Muscle of leg (tissue), 11 donors: Measurements from ENCODE around the gene SEC23B. TPM values are rescaled to one million over a fixed set of nuclear protein-coding genes. Genes with fewer than 3 reads are reported as not detected.

Source experiments
- DNase-seq: peaks from one replicate; pipeline ENCODE4 v3.0.0; 2013
- H3K27ac ChIP-seq: one replicate; pipeline ENCODE4 v1.5.1; 2013; ENCODE audit warnings: mild to moderate bottlenecking, low read length, control low read depth
- H3K27me3 ChIP-seq: one replicate; pipeline ENCODE4 v1.6.1; 2013; ENCODE audit warnings: low read length; ENCODE audit not compliant: control insufficient read depth, insufficient read depth
- H3K36me3 ChIP-seq: one replicate; pipeline ENCODE4 v1.6.1; 2013; ENCODE audit warnings: low read length; ENCODE audit not compliant: control insufficient read depth, insufficient read depth
- H3K4me1 ChIP-seq: one replicate; pipeline ENCODE4 v1.6.1; 2013; ENCODE audit warnings: low read length; ENCODE audit not compliant: control insufficient read depth, insufficient read depth
- H3K4me3 ChIP-seq: one replicate; pipeline ENCODE4 v1.5.1; 2013; ENCODE audit warnings: low read length, control low read depth
- H3K9me3 ChIP-seq: replicated peaks from 2 replicates; pipeline ENCODE4 v1.6.1; 2013; ENCODE audit warnings: low read depth, low read length; ENCODE audit not compliant: control insufficient read depth
- WGBS: methylation state at CpG from one replicate; pipeline ENCODE4 v1.1.5; 2013; ENCODE audit warnings: missing lambda C conversion rate; ENCODE audit not compliant: insufficient coverage; 5-methylcytosine and 5-hydroxymethylcytosine counted together
- polyA plus RNA-seq, 8 donors: library from polyadenylated mRNA; unstranded; fragments of 120-200 nt; gene quantifications; one replicate each; pipeline versions ENCODE4 v1.2.1 to v1.2.3, GENCODE V29; 2013; ENCODE audit warnings: inconsistent platforms in 1 of 8, low replicate concordance in 1 of 8; ENCODE audit not compliant: insufficient read length in 8 of 8, insufficient read depth in 1 of 8
- total RNA-seq: library from RNA; stranded (reverse); fragments of 120-200 nt; gene quantifications from one replicate; pipeline ENCODE4 v1.2.4, GENCODE V29; 2013

Gene SEC23B
- total and polyA plus RNA-seq, 9 donors: 17.1 to 27.0 (median 19.2) TPM

DNA sequence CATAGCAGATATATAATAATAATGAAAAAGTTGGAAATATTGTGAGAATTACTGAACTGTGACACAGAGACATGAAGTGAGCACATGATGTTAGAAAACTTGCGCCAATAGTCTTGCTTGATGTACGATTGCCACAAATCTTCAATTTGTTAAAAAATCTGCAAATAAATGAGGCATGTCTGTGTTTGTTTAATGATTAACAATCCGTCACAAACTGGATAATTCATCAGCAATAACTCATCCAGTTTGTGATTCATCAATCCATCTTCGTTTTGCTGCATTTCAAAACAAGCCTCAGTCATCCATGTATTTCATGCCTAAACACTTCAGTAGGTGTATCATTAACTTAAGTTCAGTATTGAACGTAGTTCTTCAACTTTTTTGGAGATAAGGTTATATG, 34.0 kb downstream of the SEC23B start:
- DNase-seq: no peak
- H3K4me3 ChIP-seq: no peak overlapping the region
- WGBS: 94% methylated on average over 2 of the region's 5 CpGs
- no peaks in the 10 kb centered on the region for H3K27me3 ChIP-seq
- H3K36me3 ChIP-seq: peaks cover 56% of the 10 kb centered on the region
- no peak overlapping the region for H3K27ac ChIP-seq
- no peaks in the 10 kb centered on the region for H3K4me1 ChIP-seq
- H3K9me3 ChIP-seq: no peaks in the 10 kb centered on the region

DNA sequence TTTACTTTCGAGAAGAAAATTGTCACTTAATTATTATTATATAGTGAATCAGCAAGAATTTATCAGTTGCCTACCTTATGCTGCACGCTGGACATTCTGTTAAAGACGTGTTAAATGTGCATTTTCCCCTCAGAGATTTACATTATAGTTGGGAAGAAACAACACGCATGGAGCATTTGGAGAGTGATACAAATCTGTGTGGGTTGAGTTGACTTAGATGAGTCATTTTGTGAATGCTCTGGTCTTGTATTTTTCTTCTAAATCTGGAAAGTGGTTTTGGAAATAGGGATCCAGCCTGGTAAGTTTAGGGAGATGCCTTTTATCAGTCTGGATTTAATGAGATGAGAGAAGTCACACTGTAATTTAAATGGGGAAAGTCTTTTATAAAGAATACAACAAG, 35.5 kb downstream of the SEC23B start:
- Histone ChIP-seq H3K36me3 (peaks cover 61% of the 10 kb centered on the region), H3K9me3 (no peaks in the 10 kb centered on the region), H3K4me3 (no peak overlapping the region), H3K27me3 (no peaks in the 10 kb centered on the region), H3K27ac (no peak overlapping the region), H3K4me1 (no peaks in the 10 kb centered on the region)
- whole genome bisulfite sequencing: 90% methylated on average over 1 of the region's 4 CpGs
- no peak for DNase-seq

DNA sequence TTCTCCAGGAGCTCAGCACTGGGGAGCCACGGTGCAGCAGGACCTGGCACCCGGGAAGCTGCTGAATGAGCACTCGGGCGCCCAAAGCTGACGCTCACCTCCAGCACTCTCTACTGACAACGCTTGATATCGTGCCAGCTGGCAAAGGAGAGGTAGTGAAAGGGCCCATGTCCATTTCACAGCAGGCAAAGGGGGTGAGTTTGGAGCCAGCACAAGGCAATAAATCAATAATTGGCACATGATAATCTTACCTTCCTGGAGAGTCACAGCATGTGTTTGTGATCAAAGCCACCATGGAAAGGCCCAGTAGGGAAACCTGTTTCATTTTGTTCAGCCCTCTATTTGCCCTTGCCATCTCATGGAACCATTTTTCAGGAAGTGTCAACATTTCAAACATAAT, 36.2 kb downstream of the SEC23B start:
- Histone ChIP-seq H3K36me3 (peaks cover 61% of the 10 kb centered on the region), H3K9me3 (no peaks in the 10 kb centered on the region), H3K4me3 (no peak overlapping the region), H3K4me1 (no peaks in the 10 kb centered on the region), H3K27me3 (no peaks in the 10 kb centered on the region), H3K27ac (no peak overlapping the region)
- WGBS: 96% methylated on average over 4 of the region's 7 CpGs
- no peak for DNase-seq

DNA sequence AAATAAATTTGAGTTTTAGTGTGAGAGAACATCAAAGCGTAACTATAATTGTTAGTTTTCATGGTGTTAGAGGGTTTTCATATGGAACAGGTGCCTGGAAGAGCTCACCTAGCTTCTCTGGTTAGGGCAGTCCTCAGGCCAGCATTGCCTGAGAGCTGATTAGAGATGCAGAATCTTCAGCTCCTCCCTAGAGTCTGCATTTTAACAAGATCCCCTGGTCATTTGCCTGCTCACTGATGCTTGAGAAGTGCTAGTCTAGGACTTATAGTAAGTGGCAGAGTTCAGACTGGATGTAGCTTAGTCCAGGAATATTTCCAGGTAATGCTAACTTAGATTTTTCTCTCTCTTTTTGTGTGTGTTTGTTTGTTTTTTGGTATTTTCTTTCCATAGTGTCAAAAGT, 37.8 kb downstream of the SEC23B start:
- Histone ChIP-seq H3K9me3 (no peaks in the 10 kb centered on the region), H3K36me3 (peaks cover 60% of the 10 kb centered on the region), H3K4me3 (no peak overlapping the region), H3K4me1 (no peaks in the 10 kb centered on the region), H3K27me3 (no peaks in the 10 kb centered on the region), H3K27ac (no peak overlapping the region)
- WGBS: no CpG with 5 or more reads among the region's 1 CpG
- no peak for DNase-seq

DNA sequence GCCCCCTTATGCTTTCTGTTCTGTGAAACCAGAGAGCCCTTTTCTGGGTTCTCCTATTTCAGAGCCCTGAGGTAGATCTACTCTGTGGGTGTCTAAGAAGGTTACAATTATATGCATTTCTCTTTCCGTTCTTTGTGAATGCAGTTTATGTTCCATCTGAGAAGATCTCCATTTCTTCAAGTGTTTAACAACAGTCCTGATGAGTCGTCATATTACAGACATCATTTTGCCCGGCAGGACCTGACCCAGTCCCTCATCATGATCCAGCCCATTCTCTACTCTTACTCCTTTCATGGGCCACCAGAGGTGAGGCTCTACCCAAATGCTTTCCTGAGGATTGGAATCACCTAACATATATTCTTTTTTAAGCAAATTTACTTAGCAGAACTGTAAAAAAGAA, 40.7 kb downstream of the SEC23B start:
- H3K27ac ChIP-seq: no peak overlapping the region
- no peak overlapping the region for H3K4me3 ChIP-seq
- 100% methylated on average over 1 of the region's 3 CpGs for WGBS
- no peaks in the 10 kb centered on the region for H3K9me3 ChIP-seq
- H3K27me3 ChIP-seq: no peaks in the 10 kb centered on the region
- DNase-seq: no peak
- H3K36me3 ChIP-seq: peaks cover 50% of the 10 kb centered on the region
- no peaks in the 10 kb centered on the region for H3K4me1 ChIP-seq

DNA sequence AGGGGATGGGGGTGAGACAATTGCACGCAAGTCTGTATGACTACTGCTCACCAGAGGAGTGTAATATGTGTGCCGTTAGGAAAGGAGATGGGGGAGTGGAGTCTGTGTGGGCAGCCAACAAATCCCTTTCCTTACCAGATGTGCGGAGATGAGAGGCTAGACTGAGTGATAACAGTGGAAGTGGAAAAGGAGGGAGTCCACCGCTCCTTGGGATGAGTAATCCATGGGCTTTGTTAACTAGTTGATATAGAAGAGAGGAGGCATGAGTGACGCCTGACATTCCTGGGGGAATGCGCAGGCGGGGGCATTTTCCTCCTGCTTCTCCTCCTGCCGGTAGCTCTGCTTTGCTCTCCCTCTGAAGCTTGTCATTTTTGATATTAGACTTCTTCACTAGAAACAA, 46.0 kb downstream of the SEC23B start:
- peaks cover 33% of the 10 kb centered on the region for H3K36me3 ChIP-seq
- H3K4me1 ChIP-seq: no peaks in the 10 kb centered on the region
- no peaks in the 10 kb centered on the region for H3K9me3 ChIP-seq
- no peak overlapping the region for H3K27ac ChIP-seq
- no peak overlapping the region for H3K4me3 ChIP-seq
- 92% methylated on average over 6 of the region's 8 CpGs for WGBS
- DNase-seq: no peak
- no peaks in the 10 kb centered on the region for H3K27me3 ChIP-seq

DNA sequence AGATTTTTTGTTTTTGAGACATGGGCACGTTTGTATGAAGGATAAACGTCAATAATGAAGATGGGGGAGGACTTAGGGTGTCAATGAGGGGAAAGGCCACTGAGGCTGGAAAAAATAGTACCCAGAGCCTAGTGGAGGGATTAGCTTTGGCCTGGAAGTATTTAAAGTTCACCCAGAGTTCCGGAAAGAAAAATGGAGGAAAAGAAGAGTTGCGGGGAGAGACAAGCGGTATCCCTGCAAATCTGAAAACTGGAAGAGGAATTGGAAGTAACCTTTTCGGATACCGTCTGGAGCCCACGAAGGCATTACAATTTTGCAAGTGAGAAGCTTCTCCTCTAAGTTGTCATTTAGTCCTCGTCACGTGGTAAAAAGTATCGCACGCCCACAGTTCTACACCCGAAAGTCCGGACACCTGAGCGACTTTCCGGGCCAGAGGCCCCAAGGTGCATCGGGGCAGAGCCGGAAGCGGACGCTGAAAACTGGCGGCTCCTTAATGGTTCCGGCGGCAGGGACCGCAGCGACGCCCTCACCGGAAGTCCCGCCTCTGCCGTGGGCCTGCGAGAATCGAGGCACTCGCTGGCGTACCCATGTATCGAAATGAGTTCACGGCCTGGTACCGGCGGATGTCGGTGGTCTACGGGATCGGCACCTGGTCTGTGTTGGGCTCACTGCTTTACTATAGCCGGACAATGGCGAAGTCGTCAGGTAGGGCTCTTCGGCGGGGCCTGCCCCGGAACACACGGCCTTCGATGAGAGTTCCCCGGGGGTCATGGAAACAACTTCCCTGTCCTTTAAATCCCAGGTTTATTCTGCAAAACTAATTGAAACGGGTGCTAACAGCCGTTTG, 59.4 kb downstream of the SEC23B start, which contains the start of gene SMIM26:
SMIM26 (plus strand) TSS at position 541 of the 847 bp plus-strand sequence; CDS start at position 588, 47 bp downstream.
- no peaks in the 10 kb centered on the region for H3K9me3 ChIP-seq
- under 1% methylated on average over 44 of the region's 51 CpGs for WGBS
- H3K36me3 ChIP-seq: peaks cover 24% of the 10 kb centered on the region
- H3K27ac ChIP-seq: peak within 1 kb of the TSS; percentile 88
- H3K27me3 ChIP-seq: no peaks in the 10 kb centered on the region
- peaks cover 7% of the 10 kb centered on the region for H3K4me1 ChIP-seq
- peak; percentile 98 for DNase-seq
- H3K4me3 ChIP-seq: peak within 1 kb of the TSS; percentile 75

DNA sequence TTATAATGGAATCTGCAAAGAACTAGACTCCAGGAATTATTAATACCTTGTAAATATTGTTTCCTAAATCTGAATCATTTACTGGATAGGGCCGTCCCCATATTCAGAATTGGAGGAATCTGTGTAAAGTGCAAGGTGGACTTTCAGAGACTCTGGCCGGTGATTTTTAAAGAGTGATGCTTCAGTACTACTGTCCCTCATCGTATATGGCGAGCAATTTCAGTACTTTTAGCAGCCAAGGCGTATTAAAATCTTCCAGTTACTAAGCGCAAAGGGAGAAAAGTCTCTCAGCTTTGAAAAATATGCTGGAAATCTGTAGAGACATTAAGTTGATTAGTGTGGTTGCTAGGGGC, 60.0 kb downstream of the SEC23B start:
- Histone ChIP-seq H3K36me3 (peaks cover 21% of the 10 kb centered on the region), H3K27me3 (no peaks in the 10 kb centered on the region), H3K4me1 (peaks cover 7% of the 10 kb centered on the region), H3K9me3 (no peaks in the 10 kb centered on the region), H3K4me3 (peak overlapping the region; percentile 75), H3K27ac (peak overlapping the region; percentile 88)
- 0% methylated on average over 2 of the region's 6 CpGs for WGBS
- DNase-seq: no peak

DNA sequence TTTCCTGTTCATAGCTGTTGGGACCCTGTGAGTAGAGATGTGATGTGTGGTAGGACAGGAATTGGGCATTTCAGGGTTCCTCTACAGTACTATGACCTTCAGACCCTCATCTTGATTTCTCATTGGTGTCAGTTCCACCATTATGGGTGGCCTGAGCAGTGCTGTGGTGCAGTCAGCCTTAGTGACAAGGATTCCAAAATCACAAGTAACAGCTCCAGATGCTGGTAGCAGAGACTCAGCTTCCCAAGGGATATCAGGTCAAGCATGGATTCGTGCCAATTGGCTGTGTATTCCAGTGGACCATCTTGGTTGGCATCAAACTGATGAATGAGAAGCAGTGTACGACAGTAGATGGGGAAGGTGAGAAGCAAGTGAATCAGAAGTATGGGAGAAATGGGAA, 63.3 kb downstream of the SEC23B start:
- Histone ChIP-seq H3K36me3 (peaks cover 21% of the 10 kb centered on the region), H3K27me3 (no peaks in the 10 kb centered on the region), H3K9me3 (no peaks in the 10 kb centered on the region), H3K4me1 (peaks cover 7% of the 10 kb centered on the region), H3K27ac (no peak overlapping the region), H3K4me3 (no peak overlapping the region)
- DNase-seq: peak; percentile 7
- 96% methylated on average over 2 of the region's 2 CpGs for WGBS

DNA sequence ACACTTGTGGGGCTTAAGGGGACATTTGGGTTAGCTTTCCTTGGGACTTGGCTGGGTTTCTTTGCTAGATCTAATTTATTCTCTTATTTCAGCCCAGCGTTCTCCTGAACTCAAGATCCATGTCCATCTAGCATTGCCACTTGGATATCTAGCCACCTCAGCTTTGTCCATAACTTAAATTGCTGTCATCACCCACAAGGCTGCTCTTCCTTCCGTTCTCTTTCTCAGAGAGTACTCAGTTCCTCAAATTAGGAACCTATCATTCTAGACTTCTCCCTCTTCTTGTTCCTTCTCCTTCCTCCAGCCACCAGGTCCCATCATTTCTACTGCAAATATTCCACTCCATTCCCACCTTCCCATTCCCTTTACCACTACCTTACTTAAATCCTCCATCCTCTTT, 63.8 kb downstream of the SEC23B start:
- DNase-seq: peak; percentile 27
- WGBS: 76% methylated on average over 2 of the region's 2 CpGs
- H3K9me3 ChIP-seq: no peaks in the 10 kb centered on the region
- no peaks in the 10 kb centered on the region for H3K27me3 ChIP-seq
- H3K36me3 ChIP-seq: peaks cover 21% of the 10 kb centered on the region
- H3K4me1 ChIP-seq: peaks cover 5% of the 10 kb centered on the region
- no peak overlapping the region for H3K27ac ChIP-seq
- no peak overlapping the region for H3K4me3 ChIP-seq
